Cardiac septum (tissue), 1 donor: ENCODE measurements around the gene DOCK10. TPM values are rescaled to one million over a fixed set of nuclear protein-coding genes. Genes with fewer than 3 reads are reported as not detected.

Experiments
- DNase-seq: peaks from one replicate; pipeline ENCODE4 v3.0.0-alpha.2; 2020; ENCODE audit warnings: low spot score
- intact Hi-C: fragments of 100-400 bp; cut with DNase I; formaldehyde crosslinking; loops from one replicate; pipeline ENCODE4 v1.14.0; 2022
- total RNA-seq: library from RNA; stranded (reverse); fragmentation: NEBNext Ultra II Directional; extraction: Animal tissue kit (Norgen Biotek cat#: 25700); gene quantifications from one replicate; pipeline ENCODE4 v1.2.1, GENCODE V29; 2021
- donor health status: DM: no; HTN: no; CAD: no.

The DOCK10 gene
- total RNA-seq, 1 donor from 2014 or later, result 2.6 TPM

GRCh38 chr2:225017713-225018112 is 24.6 kb downstream of the DOCK10 start:
- intact Hi-C loops, result no loop called here
- DNase-seq, result no peak

- no peak for DNase-seq
- intact Hi-C loops, result no loop called here
Observed at GRCh38 chr2:225017098-225017685, 25.1 kb downstream of the DOCK10 start.

GRCh38 chr2:225013425-225014365 is 28.6 kb downstream of the DOCK10 start:
- intact Hi-C loops, result no loop called here
- no peak for DNase-seq

- no peak for DNase-seq
- intact Hi-C loops, result no loop called here
Observed at GRCh38 chr2:225011585-225011984, 30.7 kb downstream of the DOCK10 start.

- intact Hi-C loops, result no loop called here
- no peak for DNase-seq
Observed at GRCh38 chr2:225010804-225011203, 31.5 kb downstream of the DOCK10 start.

- intact Hi-C loops, result loop anchor here (10.0 kb wide), 1 partner anchor 215 kb away; no protein-coding TSS in a partner anchor
- no peak for DNase-seq
Observed at GRCh38 chr2:225009768-225010167, 32.5 kb downstream of the DOCK10 start.

GRCh38 chr2:225008935-225009334 is 33.3 kb downstream of the DOCK10 start:
- intact Hi-C loops, result loop anchor here (10.0 kb wide), 1 partner anchor 214 kb away; no protein-coding TSS in a partner anchor
- DNase-seq, result no peak

GRCh38 chr2:225008179-225008856 is 34.0 kb downstream of the DOCK10 start:
- intact Hi-C loops, result loop anchor here (10.0 kb wide), 1 partner anchor 214 kb away; no protein-coding TSS in a partner anchor
- DNase-seq, result no peak

GRCh38 chr2:225006730-225007129 is 35.5 kb downstream of the DOCK10 start:
- intact Hi-C loops, result loop anchor here (10.0 kb wide), 1 partner anchor 212 kb away; no protein-coding TSS in a partner anchor
- DNase-seq, result no peak

- intact Hi-C loops, result loop anchor here (10.0 kb wide), 1 partner anchor 210 kb away; no protein-coding TSS in a partner anchor
- DNase-seq, result no peak
Observed at GRCh38 chr2:225004597-225004996, 37.7 kb downstream of the DOCK10 start.

- intact Hi-C loops, result loop anchor here (10.0 kb wide), 1 partner anchor 208 kb away; no protein-coding TSS in a partner anchor
- no peak for DNase-seq
Observed at GRCh38 chr2:225002656-225003045, 39.6 kb downstream of the DOCK10 start.

GRCh38 chr2:225002039-225002655 is 40.1 kb downstream of the DOCK10 start:
- DNase-seq, result no peak
- intact Hi-C loops, result loop anchor here (10.0 kb wide), 1 partner anchor 207 kb away; no protein-coding TSS in a partner anchor

- intact Hi-C loops, result loop anchor here (10.0 kb wide), 1 partner anchor 205 kb away; no protein-coding TSS in a partner anchor
- DNase-seq, result no peak
Observed at GRCh38 chr2:224999754-225000153, 42.5 kb downstream of the DOCK10 start.

GRCh38 chr2:224999321-224999720 is 42.9 kb downstream of the DOCK10 start:
- no peak for DNase-seq

GRCh38 chr2:224997802-224998201 is 44.5 kb downstream of the DOCK10 start:
- no peak for DNase-seq
- intact Hi-C loops, result no loop called here

More at GRCh38 chr2:224999321-224999720, 42.9 kb downstream of the DOCK10 start:
- intact Hi-C loops, result no loop called here

GRCh38 chr2:224995419-224995818 is 46.8 kb downstream of the DOCK10 start:
- intact Hi-C loops, result no loop called here
- no peak for DNase-seq

- intact Hi-C loops, result no loop called here
- DNase-seq, result no peak
Observed at GRCh38 chr2:224994242-224994823, 47.9 kb downstream of the DOCK10 start.

GRCh38 chr2:224990710-224991109 is 51.6 kb downstream of the DOCK10 start:
- intact Hi-C loops, result no loop called here
- DNase-seq, result no peak

- no peak for DNase-seq
- intact Hi-C loops, result no loop called here
Observed at GRCh38 chr2:224987733-224988132, 54.5 kb downstream of the DOCK10 start.
